Measurements from ENCODE around the gene ANKRD63.

- TF ChIP-seq, protein P1, sequence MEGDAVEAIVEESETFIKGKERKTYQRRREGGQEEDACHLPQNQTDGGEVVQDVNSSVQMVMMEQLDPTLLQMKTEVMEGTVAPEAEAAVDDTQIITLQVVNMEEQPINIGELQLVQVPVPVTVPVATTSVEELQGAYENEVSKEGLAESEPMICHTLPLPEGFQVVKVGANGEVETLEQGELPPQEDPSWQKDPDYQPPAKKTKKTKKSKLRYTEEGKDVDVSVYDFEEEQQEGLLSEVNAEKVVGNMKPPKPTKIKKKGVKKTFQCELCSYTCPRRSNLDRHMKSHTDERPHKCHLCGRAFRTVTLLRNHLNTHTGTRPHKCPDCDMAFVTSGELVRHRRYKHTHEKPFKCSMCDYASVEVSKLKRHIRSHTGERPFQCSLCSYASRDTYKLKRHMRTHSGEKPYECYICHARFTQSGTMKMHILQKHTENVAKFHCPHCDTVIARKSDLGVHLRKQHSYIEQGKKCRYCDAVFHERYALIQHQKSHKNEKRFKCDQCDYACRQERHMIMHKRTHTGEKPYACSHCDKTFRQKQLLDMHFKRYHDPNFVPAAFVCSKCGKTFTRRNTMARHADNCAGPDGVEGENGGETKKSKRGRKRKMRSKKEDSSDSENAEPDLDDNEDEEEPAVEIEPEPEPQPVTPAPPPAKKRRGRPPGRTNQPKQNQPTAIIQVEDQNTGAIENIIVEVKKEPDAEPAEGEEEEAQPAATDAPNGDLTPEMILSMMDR (IDR thresholded peaks at IDR 0.05) = no peak
- TF ChIP-seq POLR2A (IDR thresholded peaks at IDR 0.05) = no peak
Observed at GRCh38 chr15:40331026-40331425, 48.2 kb upstream of the ANKRD63 start.

Measured in ovary (tissue), 3 donors.